ENCODE results near the gene MCTP1.

GRCh38 chr5:94857111-94857510, 427.8 kb downstream of the MCTP1 start:
- no peak for TF ChIP-seq CTCF (optimal IDR thresholded peaks at IDR 0.05 in 1 of 3, IDR thresholded peaks at IDR 0.05 in 1 of 3, conservative IDR thresholded peaks at IDR 0.05 in 1 of 3; ENCODE audit: extremely low read depth in 1 of 3, insufficient read depth in 2 of 3, low read length in 3 of 3)
- no peak for TF ChIP-seq EZH2 (IDR thresholded peaks at IDR 0.05; ENCODE audit: low read length)
